Right lobe of liver (tissue), 6 donors: ENCODE data around the gene METTL2A. TPM values are rescaled to one million over a fixed set of nuclear protein-coding genes. Genes with fewer than 3 reads are reported as not detected.
A peak's percentile ranks its signal among the peaks of the same experiment; 100 is the strongest.
"Not testable (repeated sequence)": the region's sequence is repeated elsewhere in the genome, so short reads cannot be mapped to it uniquely, and the experiment has no call there.

ENCODE experiments used
- ATAC-seq, 4 donors: fragments of 200-7000 bp; cut with Tn5 transposase; one replicate each; pipeline ENCODE4 v1.9.1; 2020; ENCODE audit warnings: mild to moderate bottlenecking in 4 of 4, moderate library complexity in 4 of 4
- DNase-seq, 3 donors: peaks; one replicate each; pipeline ENCODE4 v3.0.0-alpha.2; 2020
- H3K27ac ChIP-seq, 3 donors: fragments of 200-600 bp; one replicate each; pipeline ENCODE4 v1.8.0; 2022
- H3K27me3 ChIP-seq, 2 donors: fragments of 200-600 bp; one replicate each; pipeline ENCODE4 v1.8.0; 2022
- H3K36me3 ChIP-seq, 4 donors: fragments of 200-600 bp; sonication (generic) in 1 of 4; one replicate each; pipeline versions ENCODE4 v1.5.1 to v1.8.0; 2017 to 2022; ENCODE audit warnings: control low read depth in 1 of 4
- H3K4me1 ChIP-seq, 4 donors: fragments of 200-600 bp; sonication (generic) in 1 of 4; one replicate each; pipeline versions ENCODE4 v1.5.1 to v1.8.0; 2017 to 2022; ENCODE audit warnings: control low read depth in 1 of 4
- H3K4me3 ChIP-seq, 3 donors: fragments of 200-600 bp; one replicate each; pipeline ENCODE4 v1.8.0; 2022
- H3K9me3 ChIP-seq, 4 donors: fragments of 200-600 bp; sonication (generic) in 1 of 4; one replicate each; pipeline versions ENCODE4 v1.5.1 to v1.8.0; 2017 to 2022; ENCODE audit warnings: control low read depth in 1 of 4
- CTCF ChIP-seq, 4 donors: fragments of 200-600 bp in 3 of 4; fragments of 450-650 bp in 1 of 4; IDR thresholded peaks; one replicate each; pipeline versions ENCODE4 v1.5.1 to v1.8.0; 2016 to 2022; ENCODE audit warnings: antibody characterized with exemption in 4 of 4, mild to moderate bottlenecking in 2 of 4
- POLR2A ChIP-seq: fragments of 450-650 bp; IDR thresholded peaks from one replicate; pipeline ENCODE4 v1.6.1; 2017; ENCODE audit warnings: antibody characterized with exemption, mild to moderate bottlenecking
- WGBS: methylation state at CpG from one replicate; pipeline ENCODE4 v1.1.6; 2018; ENCODE audit warnings: low coverage, low lambda C conversion rate; ENCODE audit not compliant: insufficient coverage; ENCODE audit errors: missing lambda C conversion rate; 5-methylcytosine and 5-hydroxymethylcytosine counted together
- intact Hi-C, 2 donors: fragments of 100-400 bp; cut with DNase I; formaldehyde crosslinking; loops; one replicate each; pipeline versions ENCODE4 v1.11.2 to v1.14.1; 2022
- total RNA-seq, 6 experiments: library from RNA; depleted of rRNA in 2 of 6; stranded (reverse); fragments of >200 nt in 2 of 6; fragmentation: NEBNext Ultra II Directional in 3 of 6; extraction: Animal tissue kit (Norgen Biotek cat#: 25700) in 3 of 6; gene quantifications; one replicate each; pipeline versions ENCODE4 v1.1.0 to v1.2.4, GENCODE V29; 2016 to 2023
- donor health status: DM: no; HTN: yes; CAD: no.
- donor health status: DM: no; HTN: no; CAD: no.
- donor health status: DM: no; HTN: no; CAD: no.
- donor health status: DM: no; HTN: yes; CAD: no.
- donor health status: DM: no; HTN: yes; CAD: no.

METTL2A gene
- total RNA-seq, 6 experiments from 2014 or later, result 8.0 to 12.1 (median 9.3) TPM

- no peak for DNase-seq
- Histone ChIP-seq H3K9me3 (no peaks in the 10 kb centered on the region), H3K27me3 (no peaks in the 10 kb centered on the region), H3K27ac (no peak overlapping the region), H3K4me1 (no peaks in the 10 kb centered on the region), H3K36me3 (peaks cover 0 to 36% (median 20%) of the 10 kb centered on the region in 4 donors), H3K4me3 (no peak overlapping the region)
- intact Hi-C loops, result no loop called here
- TF ChIP-seq CTCF (IDR thresholded peaks at IDR 0.05), result no peak
- no peak for TF ChIP-seq POLR2A
- ATAC-seq, result peak in 3 of 4 donors; percentile 25 to 53 (median 43)
- 27% methylated on average over 2 of the region's 4 CpGs for WGBS
These were observed 20.4 kb downstream of the METTL2A start for GRCh38 chr17:62444063-62444462.

GRCh38 chr17:62445791-62446190 is 22.1 kb downstream of the METTL2A start:
- H3K4me1 ChIP-seq, DNase-seq, intact Hi-C loops, H3K27ac ChIP-seq, H3K27me3 ChIP-seq, H3K4me3 ChIP-seq, ATAC-seq, H3K9me3 ChIP-seq: not testable (repeated sequence)
- 90% methylated on average over 4 of the region's 4 CpGs for WGBS
- peaks cover 0 to 34% (median 18%) of the 10 kb centered on the region in 4 donors for H3K36me3 ChIP-seq

GRCh38 chr17:62452195-62452594 is 28.5 kb downstream of the METTL2A start:
- H3K4me1 ChIP-seq, intact Hi-C loops, H3K36me3 ChIP-seq, H3K27me3 ChIP-seq, H3K4me3 ChIP-seq, DNase-seq, H3K27ac ChIP-seq, H3K9me3 ChIP-seq: not testable (repeated sequence)
- 93% methylated on average over 2 of the region's 4 CpGs for WGBS
- ATAC-seq, result peak in 2 of 4 donors; percentile 40 to 48

GRCh38 chr17:62453041-62453440 is 29.3 kb downstream of the METTL2A start:
- 75% methylated on average over 3 of the region's 5 CpGs for WGBS
- H3K27me3 ChIP-seq, ATAC-seq, H3K9me3 ChIP-seq, H3K4me1 ChIP-seq, intact Hi-C loops, H3K36me3 ChIP-seq, DNase-seq, H3K27ac ChIP-seq, H3K4me3 ChIP-seq: not testable (repeated sequence)

GRCh38 chr17:62453656-62454055 is 30.0 kb downstream of the METTL2A start:
- H3K36me3 ChIP-seq, H3K27me3 ChIP-seq, intact Hi-C loops, H3K9me3 ChIP-seq, H3K4me1 ChIP-seq, H3K27ac ChIP-seq, H3K4me3 ChIP-seq, DNase-seq, ATAC-seq: not testable (repeated sequence)
- WGBS, result 79% methylated on average over 4 of the region's 4 CpGs

- DNase-seq, ATAC-seq: not testable (repeated sequence)
These were observed 30.4 kb downstream of the METTL2A start for GRCh38 chr17:62454111-62454510.

GRCh38 chr17:62456016-62456415 is 32.3 kb downstream of the METTL2A start:
- Histone ChIP-seq H3K27me3 (no peaks in the 10 kb centered on the region), H3K36me3 (no peaks in the 10 kb centered on the region), H3K9me3 (no peaks in the 10 kb centered on the region), H3K4me3 (no peak overlapping the region), H3K27ac (no peak overlapping the region), H3K4me1 (no peaks in the 10 kb centered on the region)
- TF ChIP-seq POLR2A (no peak), CTCF (IDR thresholded peaks at IDR 0.05) (no peak)
- ATAC-seq, result no peak
- WGBS, result 90% methylated on average over 3 of the region's 7 CpGs
- intact Hi-C loops, result no loop called here
- DNase-seq, result no peak

More at GRCh38 chr17:62454111-62454510, 30.4 kb downstream of the METTL2A start:
- 67% methylated on average over 3 of the region's 3 CpGs for WGBS
- H3K4me1 ChIP-seq, H3K27me3 ChIP-seq, H3K4me3 ChIP-seq, H3K27ac ChIP-seq, H3K36me3 ChIP-seq, intact Hi-C loops, H3K9me3 ChIP-seq: not testable (repeated sequence)

GRCh38 chr17:62458483-62458882 is 34.8 kb downstream of the METTL2A start:
- H3K4me3 ChIP-seq, H3K9me3 ChIP-seq, DNase-seq, H3K27me3 ChIP-seq, H3K4me1 ChIP-seq, intact Hi-C loops, H3K27ac ChIP-seq, ATAC-seq, H3K36me3 ChIP-seq: not testable (repeated sequence)
- 73% methylated on average over 10 of the region's 10 CpGs for WGBS

- H3K4me1 ChIP-seq, intact Hi-C loops, DNase-seq, H3K9me3 ChIP-seq, H3K27me3 ChIP-seq, ATAC-seq, H3K4me3 ChIP-seq, H3K36me3 ChIP-seq, H3K27ac ChIP-seq: not testable (repeated sequence)
- WGBS, result 71% methylated on average over 3 of the region's 3 CpGs
These were observed 40.7 kb downstream of the METTL2A start for GRCh38 chr17:62464422-62464821.

GRCh38 chr17:62465271-62465670 is 41.6 kb downstream of the METTL2A start:
- intact Hi-C loops, H3K9me3 ChIP-seq, ATAC-seq, H3K4me3 ChIP-seq, DNase-seq, H3K27ac ChIP-seq, H3K4me1 ChIP-seq, H3K27me3 ChIP-seq, H3K36me3 ChIP-seq: not testable (repeated sequence)
- WGBS, result no CpG with 5 or more reads among the region's 7 CpGs
